ENCODE measurements around the gene CCDC71.

- TF ChIP-seq CTCF (conservative IDR thresholded peaks at IDR 0.05; ENCODE audit: low read depth in 2 of 2) (no peak), EZH2 (IDR thresholded peaks at IDR 0.05; ENCODE audit: low read depth, unreplicated experiment) (no peak), REST (IDR thresholded peaks at IDR 0.05; ENCODE audit: unreplicated experiment) (no peak), POLR2AphosphoS5 (IDR thresholded peaks at IDR 0.05; ENCODE audit: low read depth) (no peak), ZNF331 (CRISPR knock-in tag; IDR thresholded peaks at IDR 0.05; ENCODE audit: low read depth) (no peak), EZH2phosphoT487 (IDR thresholded peaks at IDR 0.05; ENCODE audit: unreplicated experiment) (no peak), ZNF114 (CRISPR knock-in tag; IDR thresholded peaks at IDR 0.05) (no peak), NANOG (IDR thresholded peaks at IDR 0.05; ENCODE audit: borderline replicate concordance) (no peak), JUNB (IDR thresholded peaks at IDR 0.05; ENCODE audit: unreplicated experiment) (no peak), CREB1 (CRISPR knock-in tag; IDR thresholded peaks at IDR 0.05; ENCODE audit: low read depth) (no peak), STAT1 (IDR thresholded peaks at IDR 0.05; ENCODE audit: unreplicated experiment) (no peak)
Observed at GRCh38 chr3:49175530-49175929, 9.4 kb upstream of the CCDC71 start.

Measured in GM23338 (cell line).